Measurements from ENCODE around the gene CAMK4. TPM values are rescaled to one million over a fixed set of nuclear protein-coding genes. Genes with fewer than 3 reads are reported as not detected.

CAMK4 gene
- total RNA-seq, 1 donor from 2014 or later: 1.2 TPM

DNA sequence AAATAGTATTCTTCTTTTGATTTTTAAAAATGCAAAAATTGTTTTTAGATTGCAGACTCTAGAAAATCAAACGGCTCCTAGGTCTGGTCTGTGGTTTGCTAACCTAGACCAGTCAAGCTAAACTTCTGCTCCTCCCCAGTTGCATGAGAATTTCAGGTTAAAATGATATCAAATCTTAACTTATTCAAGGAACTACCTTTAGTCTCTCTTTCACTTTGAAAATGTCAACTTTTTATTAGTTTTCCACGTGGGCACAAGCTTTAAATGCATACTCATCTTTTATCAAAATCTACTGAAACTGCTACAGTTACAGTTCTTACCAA lies 8.8 kb downstream of the CAMK4 start:
- Mint-ChIP-seq H3K36me3 (ENCODE audit: unreplicated experiment) (no peaks in the 10 kb centered on the region), H3K4me1 (ENCODE audit: unreplicated experiment) (no peaks in the 10 kb centered on the region), H3K4me3 (ENCODE audit: unreplicated experiment) (no peak overlapping the region), H3K27me3 (ENCODE audit: unreplicated experiment) (peaks cover 47% of the 10 kb centered on the region), H3K27ac (ENCODE audit: unreplicated experiment) (no peak overlapping the region), H3K9me3 (ENCODE audit: unreplicated experiment) (no peaks in the 10 kb centered on the region)
- TF ChIP-seq, protein P1, sequence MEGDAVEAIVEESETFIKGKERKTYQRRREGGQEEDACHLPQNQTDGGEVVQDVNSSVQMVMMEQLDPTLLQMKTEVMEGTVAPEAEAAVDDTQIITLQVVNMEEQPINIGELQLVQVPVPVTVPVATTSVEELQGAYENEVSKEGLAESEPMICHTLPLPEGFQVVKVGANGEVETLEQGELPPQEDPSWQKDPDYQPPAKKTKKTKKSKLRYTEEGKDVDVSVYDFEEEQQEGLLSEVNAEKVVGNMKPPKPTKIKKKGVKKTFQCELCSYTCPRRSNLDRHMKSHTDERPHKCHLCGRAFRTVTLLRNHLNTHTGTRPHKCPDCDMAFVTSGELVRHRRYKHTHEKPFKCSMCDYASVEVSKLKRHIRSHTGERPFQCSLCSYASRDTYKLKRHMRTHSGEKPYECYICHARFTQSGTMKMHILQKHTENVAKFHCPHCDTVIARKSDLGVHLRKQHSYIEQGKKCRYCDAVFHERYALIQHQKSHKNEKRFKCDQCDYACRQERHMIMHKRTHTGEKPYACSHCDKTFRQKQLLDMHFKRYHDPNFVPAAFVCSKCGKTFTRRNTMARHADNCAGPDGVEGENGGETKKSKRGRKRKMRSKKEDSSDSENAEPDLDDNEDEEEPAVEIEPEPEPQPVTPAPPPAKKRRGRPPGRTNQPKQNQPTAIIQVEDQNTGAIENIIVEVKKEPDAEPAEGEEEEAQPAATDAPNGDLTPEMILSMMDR (IDR thresholded peaks at IDR 0.05): no peak
- no peak for DNase-seq (ENCODE audit: extremely low spot score, unreplicated experiment)

DNA sequence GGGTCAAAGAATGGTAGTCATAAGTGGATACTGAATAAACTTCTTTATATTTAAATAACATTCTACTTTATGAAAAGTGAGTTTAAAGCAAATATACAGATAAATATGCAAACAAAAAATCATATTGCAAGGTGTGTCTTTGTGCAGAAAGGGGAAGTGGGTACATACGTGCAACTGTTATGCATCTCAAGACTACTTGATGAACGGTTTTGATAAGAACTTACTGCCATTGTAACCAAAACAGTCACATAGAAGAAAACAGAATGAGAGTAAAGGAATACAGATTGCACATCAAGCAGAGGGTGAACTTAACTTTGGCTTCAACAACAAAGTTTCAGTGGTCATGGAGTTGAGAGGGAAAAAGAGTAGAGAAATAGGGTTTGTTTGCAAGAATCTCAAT lies 9.9 kb downstream of the CAMK4 start:
- no peak for DNase-seq (ENCODE audit: extremely low spot score, unreplicated experiment)
- no peak overlapping the region for H3K4me3 Mint-ChIP-seq (ENCODE audit: unreplicated experiment)
- peaks cover 46% of the 10 kb centered on the region for H3K27me3 Mint-ChIP-seq (ENCODE audit: unreplicated experiment)
- H3K9me3 Mint-ChIP-seq (ENCODE audit: unreplicated experiment): no peaks in the 10 kb centered on the region
- H3K27ac Mint-ChIP-seq (ENCODE audit: unreplicated experiment): no peak overlapping the region
- H3K36me3 Mint-ChIP-seq (ENCODE audit: unreplicated experiment): no peaks in the 10 kb centered on the region
- TF ChIP-seq, protein P1 (IDR thresholded peaks at IDR 0.05): no peak
- H3K4me1 Mint-ChIP-seq (ENCODE audit: unreplicated experiment): no peaks in the 10 kb centered on the region

DNA sequence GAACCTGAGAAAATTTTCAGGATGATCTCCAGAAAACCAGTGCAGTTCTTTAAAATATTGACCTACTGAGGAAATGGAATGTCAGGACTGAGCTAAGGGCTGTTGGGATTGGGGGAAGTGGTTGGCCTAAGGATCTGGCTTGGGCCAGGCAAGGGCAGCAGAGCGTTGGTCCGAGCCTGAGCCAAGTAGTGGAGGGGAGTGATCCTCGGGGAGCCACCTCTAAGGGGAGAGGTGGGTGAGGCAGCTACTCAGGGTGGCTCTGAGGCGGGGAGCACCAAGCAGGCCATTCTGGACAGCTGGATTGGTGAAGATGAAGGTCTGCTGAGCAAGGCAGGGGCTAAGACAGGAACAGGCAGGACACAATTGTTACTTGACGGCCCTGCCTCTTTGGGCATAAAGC lies 11.5 kb downstream of the CAMK4 start:
- no peaks in the 10 kb centered on the region for H3K4me1 Mint-ChIP-seq (ENCODE audit: unreplicated experiment)
- DNase-seq (ENCODE audit: extremely low spot score, unreplicated experiment): no peak
- TF ChIP-seq, protein P1 (IDR thresholded peaks at IDR 0.05): no peak
- H3K27me3 Mint-ChIP-seq (ENCODE audit: unreplicated experiment): peaks cover 39% of the 10 kb centered on the region
- no peak overlapping the region for H3K4me3 Mint-ChIP-seq (ENCODE audit: unreplicated experiment)
- H3K36me3 Mint-ChIP-seq (ENCODE audit: unreplicated experiment): no peaks in the 10 kb centered on the region
- no peaks in the 10 kb centered on the region for H3K9me3 Mint-ChIP-seq (ENCODE audit: unreplicated experiment)
- H3K27ac Mint-ChIP-seq (ENCODE audit: unreplicated experiment): no peak overlapping the region

DNA sequence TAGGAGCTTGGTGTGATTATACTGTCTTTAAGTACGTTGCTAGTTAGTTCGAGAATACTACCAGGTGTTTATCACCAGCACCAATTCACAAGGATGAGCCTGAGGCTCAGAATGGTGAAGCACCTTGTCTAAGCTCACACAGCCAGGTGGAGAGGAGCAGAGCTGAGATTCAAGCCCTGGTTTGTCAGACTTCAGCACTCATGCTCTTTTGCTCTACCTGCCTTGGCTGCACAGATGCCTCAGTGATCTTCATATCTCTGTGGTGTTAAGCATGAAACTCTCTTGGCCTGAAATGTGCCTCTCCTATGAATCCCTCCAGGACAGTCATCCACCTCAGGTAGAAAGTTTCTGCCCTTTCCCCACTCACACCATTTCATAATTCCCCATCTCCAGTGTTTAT lies 12.2 kb downstream of the CAMK4 start:
- H3K9me3 Mint-ChIP-seq (ENCODE audit: unreplicated experiment): no peaks in the 10 kb centered on the region
- H3K4me1 Mint-ChIP-seq (ENCODE audit: unreplicated experiment): no peaks in the 10 kb centered on the region
- no peak overlapping the region for H3K27ac Mint-ChIP-seq (ENCODE audit: unreplicated experiment)

DNA sequence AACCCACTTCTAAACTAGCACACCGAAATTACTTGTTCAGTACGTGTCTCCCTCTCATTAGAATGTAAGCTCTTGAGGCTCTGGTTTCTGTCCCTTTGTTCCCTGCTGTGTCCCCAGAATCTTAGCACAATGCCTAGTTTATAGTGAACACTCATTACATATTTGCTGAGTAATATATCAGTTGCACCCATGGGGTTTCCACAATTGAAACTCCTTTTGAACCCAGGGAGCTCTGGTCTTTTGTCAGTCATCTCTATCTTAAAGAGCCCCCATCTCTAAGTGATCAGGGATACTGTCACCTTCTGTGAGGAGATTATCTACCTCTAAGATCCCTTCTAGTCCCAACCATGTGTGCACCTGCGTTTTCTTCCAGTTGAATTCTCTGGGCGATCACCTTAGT lies 12.8 kb downstream of the CAMK4 start:
- no peak overlapping the region for H3K4me3 Mint-ChIP-seq (ENCODE audit: unreplicated experiment)
- H3K4me1 Mint-ChIP-seq (ENCODE audit: unreplicated experiment): no peaks in the 10 kb centered on the region
- TF ChIP-seq, protein P1 (IDR thresholded peaks at IDR 0.05): no peak

More for the DNA sequence above, 12.2 kb downstream of the CAMK4 start:
- TF ChIP-seq, protein P1 (IDR thresholded peaks at IDR 0.05): no peak
- H3K36me3 Mint-ChIP-seq (ENCODE audit: unreplicated experiment): no peaks in the 10 kb centered on the region
- H3K4me3 Mint-ChIP-seq (ENCODE audit: unreplicated experiment): no peak overlapping the region
- H3K27me3 Mint-ChIP-seq (ENCODE audit: unreplicated experiment): peaks cover 33% of the 10 kb centered on the region
- no peak for DNase-seq (ENCODE audit: extremely low spot score, unreplicated experiment)

More for the DNA sequence above, 12.8 kb downstream of the CAMK4 start:
- Mint-ChIP-seq H3K27me3 (ENCODE audit: unreplicated experiment) (peaks cover 32% of the 10 kb centered on the region), H3K36me3 (ENCODE audit: unreplicated experiment) (no peaks in the 10 kb centered on the region), H3K27ac (ENCODE audit: unreplicated experiment) (no peak overlapping the region), H3K9me3 (ENCODE audit: unreplicated experiment) (no peaks in the 10 kb centered on the region)
- no peak for DNase-seq (ENCODE audit: extremely low spot score, unreplicated experiment)

Data from osteocyte (in vitro differentiated cells).